CD4-positive, alpha-beta T cell treated with Interleukin-12 subunit alpha and Interleukin-12 subunit beta, for 1 hour (primary cell): ENCODE results near the gene JAML.
"Not testable (repeated sequence)": the region's sequence is repeated elsewhere in the genome, so short reads cannot be mapped to it uniquely, and the experiment has no call there.

ENCODE experiments used
- DNase-seq: peaks from one replicate; pipeline ENCODE4 v3.0.0-alpha.2; 2020

JAML gene

DNA sequence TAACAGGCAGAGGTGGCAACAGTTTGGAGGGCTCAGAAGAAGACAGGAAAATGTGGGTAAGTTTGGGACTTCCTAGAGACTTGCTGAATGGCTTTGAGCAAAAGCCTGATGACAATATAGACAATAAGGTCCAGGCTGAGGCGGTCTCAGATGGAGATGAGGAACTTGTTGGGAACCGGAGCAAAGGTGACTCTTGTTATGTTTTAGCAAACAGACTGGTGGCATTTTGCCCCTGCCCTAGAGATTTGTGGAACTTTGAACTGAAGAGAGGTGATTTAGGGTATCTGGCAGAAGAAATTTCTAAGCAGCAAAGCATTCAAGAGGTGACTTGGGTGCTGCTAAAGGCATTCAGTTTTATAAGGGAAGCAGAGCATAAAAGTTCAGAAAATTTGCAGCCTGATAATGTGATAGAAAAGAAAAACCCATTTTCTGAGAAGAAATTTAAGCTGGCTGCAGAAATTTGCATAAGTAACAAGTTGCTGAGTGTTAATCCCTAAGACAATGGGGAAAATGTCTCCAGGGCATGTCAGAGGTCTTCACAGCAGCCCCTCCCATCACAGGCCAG is 33.8 kb downstream of the JAML start:
- not testable (repeated sequence) for DNase-seq

DNA sequence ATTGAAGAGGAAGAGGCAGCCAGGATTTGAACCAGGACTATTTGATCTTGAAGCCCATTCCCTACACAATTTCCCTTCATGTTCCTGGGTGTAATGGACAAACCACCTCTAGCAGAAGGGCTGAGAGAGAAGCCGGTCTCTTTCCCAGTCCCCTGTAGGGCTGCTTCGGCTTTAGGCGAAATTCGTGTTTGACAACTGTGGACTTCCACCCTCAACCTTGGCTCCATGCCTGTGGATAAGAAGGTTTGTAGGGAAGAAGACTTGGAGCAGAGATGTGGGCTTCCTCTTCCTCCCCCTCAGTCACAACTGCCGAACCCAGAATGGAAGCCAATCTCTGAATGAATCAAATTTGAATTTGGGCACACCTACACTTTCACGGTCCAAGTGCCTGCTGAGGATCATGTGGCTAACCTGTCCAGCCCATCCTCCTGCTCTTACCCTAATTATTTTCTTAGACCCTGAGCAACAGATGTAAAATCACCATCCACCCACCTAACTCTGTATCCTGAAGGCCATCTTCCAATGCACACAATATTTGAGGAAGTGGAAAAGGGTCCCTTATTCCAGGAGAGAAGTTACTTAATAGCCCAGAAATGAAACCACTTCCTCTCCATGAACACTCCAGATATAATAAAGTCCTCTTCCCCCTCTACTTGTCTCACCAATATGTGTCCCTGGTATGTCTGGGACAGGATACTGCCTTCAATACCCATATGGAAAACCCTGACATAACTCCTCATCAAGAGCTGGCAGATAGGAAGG is 38.3 kb downstream of the JAML start:
- no peak for DNase-seq

DNA sequence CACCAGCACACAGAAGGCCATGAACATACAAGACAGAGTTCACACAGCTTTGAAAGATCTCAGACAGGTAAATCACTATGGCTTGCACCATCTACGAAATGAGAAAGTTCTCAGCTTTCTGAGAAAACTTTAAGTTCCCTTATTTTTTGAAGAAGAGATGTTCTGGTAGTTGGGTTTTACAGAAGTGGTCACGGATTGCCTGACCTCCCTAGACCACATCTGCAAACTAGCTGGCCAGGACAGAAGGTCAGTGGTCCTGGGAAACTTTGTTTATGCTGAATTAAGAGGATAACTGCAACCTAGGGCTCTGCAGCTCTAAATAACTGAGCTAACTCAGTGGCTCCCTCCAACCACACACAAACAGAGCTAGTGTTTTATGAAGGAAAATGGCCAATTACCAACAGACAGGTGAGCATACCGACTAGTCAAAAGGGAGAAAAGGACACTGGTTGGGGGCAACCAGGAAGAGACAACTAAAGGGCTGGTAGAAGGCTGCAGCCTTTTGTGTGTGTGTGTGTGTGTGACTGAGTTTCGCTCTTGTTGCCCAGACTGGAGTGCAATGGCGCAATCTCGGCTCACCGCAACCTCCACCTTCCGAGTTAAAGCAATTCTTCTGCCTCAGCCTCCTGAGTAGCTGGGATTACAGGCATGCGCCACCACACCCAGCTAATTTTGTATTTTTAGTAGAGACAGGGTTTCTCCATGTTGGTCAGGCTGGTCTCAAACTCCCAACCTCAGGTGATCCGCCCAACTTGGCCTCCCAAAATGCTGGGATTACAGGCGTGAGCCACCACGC is 39.8 kb downstream of the JAML start:
- no peak for DNase-seq

DNA sequence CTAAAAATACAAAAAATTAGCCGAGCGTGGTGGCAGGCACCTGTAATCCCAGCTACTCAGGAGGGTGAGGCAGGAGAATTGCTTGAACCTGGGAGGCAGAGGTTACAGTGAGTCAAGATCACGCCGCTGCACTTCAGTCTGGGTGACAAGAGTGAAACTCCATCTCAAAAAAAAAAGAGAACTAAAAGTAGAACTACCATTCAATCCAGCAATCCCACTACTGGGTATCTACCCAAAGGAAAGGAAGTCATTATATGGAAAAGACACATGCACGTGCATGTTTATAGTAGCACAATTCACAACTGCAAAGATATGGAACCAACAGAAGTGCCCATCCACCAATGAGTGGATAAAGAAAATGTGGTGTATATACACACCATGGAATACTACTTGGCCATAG is 41.1 kb downstream of the JAML start:
- not testable (repeated sequence) for DNase-seq

DNA sequence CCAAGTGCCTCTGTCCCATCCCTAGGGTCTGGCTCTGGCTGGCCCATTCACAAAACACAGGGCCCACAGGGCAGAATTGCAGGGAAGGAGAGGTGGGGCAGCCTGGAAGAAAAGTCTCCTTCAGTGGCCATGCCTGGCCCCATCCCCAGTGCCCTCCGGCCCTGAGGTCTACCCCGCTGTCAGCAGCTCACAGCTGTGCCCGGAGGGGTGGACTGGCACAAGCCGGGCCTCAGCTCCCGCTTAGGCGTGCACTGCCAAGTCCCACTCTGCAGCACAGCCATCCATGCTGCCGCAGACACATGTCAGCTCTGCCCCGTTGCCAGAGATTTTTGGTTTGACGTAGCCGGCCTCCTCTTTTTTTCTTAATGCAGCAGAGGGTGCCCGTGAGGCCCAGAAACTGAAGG is 44.5 kb downstream of the JAML start:
- no peak for DNase-seq

DNA sequence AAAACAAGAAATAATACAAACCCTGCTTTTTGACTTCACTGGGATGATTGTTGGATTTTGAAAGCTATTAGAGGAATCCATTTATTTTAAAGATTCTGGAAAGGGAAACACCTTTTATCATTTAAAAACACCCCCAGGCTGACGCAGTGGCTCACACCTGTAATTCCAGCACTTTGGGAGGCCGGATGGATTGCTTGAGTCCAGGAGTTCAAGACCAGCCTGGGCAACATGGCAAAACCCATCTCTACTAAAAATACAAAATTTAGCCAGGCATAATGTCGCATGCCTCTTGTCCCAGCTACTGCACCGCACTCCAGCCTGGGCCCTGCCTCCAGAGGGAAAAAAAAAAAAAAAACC is 48.1 kb downstream of the JAML start:
- no peak for DNase-seq

DNA sequence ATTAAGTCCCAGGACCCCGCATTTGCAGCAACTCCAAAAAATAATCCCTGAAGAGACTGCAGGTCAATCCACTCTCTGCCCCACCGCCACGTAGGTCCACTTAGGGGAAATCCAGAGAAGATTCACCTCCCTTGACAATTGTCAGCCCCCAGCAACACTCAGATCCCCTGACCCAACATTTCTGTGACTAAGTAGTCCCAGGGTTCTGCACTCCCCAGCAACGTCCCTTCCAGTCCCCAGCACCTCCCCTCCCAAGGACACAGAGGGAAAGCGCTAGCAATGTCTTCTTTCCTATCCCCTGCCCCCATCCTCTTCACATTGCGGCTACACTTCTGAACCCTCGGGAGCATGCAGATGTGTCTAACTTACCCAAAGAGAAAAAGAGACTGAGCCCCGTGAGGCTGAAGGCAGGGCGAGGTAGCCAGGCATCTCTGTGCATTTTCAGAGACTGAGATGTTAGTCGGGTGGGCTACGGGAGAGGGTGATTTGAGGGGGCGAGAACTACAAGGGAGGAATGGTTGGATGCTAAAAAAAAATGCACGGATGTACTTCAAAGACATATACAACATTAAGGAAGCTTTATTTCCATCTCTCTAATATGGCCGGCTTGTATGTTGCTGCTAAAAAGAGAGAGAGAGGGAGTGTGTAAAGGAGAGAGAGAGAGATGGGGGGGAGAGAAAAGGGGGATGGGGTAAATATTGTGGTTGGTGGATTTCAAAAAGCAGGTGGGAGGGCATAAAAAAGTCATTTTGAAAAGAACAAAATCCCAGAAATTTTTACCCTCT is 48.6 kb downstream of the JAML start, which contains the start of gene SCN2B:
Gene SCN2B (minus strand): TSS at position 647 of the 785 bp plus-strand sequence. CDS start 208 bp downstream, at position 439.
- no peak for DNase-seq

DNA sequence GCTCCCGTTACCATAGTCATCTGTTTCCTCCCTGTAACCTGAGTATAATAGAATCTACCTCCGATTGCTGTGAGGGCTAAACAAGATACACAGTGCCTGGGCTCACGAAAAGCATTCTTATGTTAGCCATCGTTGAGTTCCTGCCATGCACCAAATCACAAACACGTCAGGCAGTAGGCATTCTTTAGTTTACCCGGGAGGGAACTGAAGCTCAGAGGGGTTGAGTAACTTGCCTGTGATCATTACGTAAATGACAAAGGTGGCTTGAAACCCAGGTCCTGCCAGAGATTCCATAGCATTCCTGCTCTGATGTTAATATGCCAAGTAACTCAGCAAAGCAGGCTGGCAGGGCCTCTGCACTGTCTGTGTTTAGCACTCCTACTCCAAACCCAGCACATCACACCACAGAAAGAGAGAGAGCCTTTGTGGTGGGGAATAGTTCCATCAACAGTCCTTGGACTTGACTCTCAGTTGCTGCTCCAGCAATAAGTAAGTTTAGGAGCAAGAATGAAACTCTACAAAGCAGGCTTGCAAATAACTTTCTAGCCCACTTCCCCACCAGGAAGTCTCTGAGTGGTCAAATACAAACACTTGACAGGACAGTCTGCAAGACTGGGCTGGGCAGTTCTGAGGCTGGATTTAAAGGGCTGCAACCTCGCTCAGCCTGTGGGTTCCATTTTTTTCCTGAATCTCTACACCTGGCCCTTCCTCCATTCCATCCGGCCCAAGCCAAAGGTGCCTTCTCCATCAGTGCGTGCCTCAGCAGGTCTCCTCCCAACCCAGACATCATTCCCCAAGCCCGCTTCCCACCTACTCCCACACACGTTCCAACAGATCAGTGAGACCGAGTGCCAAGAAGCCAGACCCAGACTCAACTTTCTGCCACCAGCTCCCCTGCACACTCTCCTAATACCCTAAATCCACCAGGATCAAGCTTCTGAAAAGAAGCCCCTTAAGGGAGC is 49.5 kb downstream of the JAML start:
- no peak for DNase-seq

DNA sequence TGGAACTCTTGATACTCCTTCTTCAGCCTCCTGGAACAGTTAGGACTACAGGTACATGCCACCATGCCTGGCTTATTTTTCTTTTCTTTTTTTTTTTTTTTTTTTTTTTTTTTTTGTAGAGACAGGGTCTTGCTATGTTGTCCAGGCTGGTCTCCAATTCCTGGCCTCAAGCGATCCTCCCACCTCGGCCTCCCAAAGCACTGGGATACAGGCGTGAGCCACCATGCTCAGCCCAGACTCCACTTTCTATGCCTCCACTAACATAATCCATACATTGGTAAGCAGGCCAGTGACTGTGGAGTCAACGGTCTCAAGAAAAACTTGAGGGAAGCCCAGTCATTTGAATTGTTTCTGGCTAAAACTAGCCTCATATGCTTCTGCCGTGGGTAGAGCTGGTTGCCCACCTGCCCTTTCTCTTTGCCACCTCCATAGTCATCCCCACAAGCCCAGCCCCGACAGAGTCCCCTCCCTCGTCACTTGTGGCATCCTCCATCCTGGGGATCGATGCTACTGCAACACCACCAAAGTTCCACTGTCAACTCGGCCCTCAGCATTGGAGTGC is 50.7 kb downstream of the JAML start:
- DNase-seq: no peak

DNA sequence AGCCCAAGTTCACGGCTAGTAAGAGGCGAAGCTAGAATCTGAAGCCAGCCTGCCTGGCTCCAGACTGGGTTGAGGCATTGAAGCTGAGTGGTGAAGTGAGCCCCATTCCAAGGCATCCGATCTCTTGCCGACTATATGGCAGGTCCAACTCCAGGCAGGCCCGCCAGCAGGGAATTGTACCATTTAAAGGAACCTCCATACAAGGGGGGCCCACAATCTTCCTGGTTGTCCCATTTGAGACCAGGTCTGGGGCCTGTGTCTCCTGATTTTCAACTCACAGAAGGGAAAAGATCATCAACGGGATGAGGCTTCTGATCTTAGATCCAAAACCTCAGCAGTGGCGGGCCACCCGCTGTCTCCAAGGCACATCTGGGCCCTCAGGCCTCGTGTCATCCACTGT is 52.5 kb downstream of the JAML start:
- no peak for DNase-seq

DNA sequence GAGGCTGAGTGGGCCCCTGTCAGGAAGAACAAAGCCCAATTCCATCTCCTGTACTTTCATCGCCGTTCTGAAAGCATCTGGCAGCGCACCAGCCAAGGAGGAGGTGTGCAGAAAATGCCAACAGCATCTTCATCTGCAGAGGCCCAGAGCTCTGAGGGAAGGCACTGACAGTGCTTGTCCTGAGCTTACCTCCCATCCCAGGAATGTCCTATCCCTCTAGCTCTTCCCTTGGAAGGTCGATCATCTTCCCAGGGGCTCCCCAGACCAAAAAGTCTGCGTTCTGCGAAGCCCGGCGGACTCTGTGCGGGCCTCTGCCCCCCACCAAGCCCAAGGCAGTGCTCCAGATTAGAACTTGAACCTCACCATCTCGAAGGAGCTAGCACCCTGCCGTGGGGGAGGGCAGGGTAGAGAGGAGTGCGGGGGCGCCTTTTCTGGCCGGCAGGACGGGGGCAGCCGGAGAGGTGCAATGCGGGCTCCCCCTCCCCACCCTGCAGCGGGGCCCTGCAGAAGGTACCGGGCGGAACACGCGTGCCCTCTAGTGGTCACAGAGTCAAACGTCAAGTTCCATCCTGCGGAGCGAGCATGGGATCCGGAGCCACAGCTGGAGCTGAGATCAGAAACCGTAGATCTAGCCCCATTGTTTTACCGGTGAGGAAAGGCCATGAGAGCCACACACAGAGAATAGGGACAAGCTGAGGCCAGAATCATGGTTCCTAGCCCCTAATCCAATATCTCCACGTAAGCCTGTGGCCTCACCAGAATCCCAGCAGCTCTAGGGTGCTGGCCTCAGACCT is 53.3 kb downstream of the JAML start:
- peak; percentile 72 for DNase-seq

DNA sequence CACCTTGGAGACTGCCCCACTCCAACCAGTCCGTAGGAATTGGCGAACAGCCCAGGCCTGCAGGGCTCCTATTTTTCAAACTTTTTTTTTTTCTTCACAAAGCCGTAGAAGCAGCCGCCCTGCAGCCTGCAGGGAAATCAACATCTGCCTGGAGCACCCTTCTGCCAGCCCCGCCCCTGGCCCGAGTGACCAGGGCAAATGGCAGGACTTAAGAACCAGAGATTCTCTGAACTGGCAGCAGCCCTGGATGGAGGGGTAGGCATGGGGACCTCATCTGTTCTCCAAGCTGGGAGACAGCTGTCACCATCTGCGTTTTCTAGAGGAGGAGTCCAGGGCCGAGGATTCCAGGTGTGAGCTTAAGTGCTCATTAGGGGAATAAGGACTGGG is 53.9 kb downstream of the JAML start:
- no peak for DNase-seq

DNA sequence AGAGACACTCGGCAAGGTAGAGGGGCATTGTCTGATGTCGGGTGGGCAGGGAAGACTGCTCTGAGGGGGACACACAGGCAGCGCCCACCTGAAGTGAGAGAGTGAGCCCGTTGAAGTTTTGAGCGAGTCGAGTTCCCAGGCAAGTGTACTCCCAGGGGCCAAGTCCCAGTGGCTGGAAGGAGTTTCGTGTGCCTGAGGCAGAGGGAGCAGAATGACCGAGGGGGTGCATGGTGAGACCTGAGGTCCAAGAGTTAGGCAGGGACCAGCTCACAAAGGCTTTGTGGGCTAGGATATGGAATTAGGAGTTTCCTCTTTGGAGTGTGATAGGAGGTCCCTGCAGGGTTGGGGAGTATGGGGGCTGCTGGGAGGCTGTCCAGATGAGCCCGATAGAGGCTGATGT is 54.6 kb downstream of the JAML start:
- no peak for DNase-seq

DNA sequence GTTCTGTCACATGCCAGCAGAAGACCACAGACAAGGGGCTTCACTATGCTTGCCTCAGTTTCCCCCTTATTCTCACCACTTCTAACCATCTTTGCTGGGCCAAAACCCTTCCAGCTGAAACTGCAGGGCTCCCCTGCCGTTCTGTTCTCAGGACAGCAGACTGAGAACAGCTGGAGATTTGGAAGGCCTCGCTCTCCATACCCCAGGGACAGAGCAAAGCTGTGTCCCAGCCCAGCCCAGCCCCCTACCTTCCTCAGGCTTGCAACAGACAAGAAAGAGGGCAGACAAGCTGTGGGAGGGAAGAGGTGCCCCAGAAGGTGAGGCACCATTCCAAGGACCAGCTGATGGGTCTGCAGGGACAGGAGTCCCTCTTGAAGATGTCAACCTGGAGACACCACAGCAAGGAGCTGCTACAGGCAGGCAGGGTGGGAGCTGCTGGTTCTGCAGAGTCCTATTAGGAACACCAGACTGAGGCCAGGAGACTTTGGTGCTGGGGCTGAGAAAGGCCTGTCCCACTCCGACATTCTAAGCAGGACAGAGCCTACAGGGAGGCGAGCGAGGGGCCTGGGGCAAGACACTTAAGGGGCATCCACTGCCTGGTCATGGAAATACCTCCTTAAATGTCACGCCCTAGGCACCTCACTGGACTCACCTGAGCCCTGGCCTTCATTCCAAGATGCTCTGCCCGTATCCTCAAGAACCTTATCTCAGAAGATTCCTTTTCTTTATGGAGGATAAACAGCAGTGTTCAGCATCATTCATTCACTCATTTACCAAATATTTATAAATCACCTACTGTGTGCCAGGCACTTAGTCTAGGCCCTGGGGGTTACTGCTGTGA is 55.3 kb downstream of the JAML start:
- DNase-seq: no peak

DNA sequence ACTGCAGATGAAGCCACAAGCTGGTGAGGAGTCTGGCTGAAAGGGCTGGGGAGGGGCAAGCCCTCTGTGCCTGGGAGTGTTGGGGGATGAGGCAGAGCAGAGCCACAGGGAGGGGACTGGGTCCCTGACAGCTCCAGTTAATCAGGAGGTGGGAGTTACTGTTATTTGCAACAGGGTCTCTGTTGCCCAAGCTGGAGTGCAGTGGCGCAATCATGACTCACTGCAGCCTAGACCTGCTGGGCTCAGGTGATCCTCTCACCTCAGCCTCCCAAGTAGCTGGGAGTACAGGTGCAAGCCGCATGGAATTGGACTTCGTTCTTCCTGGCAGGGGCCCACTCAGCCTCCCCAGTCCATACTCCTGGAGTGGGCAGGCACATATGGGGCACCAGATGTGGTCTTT is 56.1 kb downstream of the JAML start:
- no peak for DNase-seq

DNA sequence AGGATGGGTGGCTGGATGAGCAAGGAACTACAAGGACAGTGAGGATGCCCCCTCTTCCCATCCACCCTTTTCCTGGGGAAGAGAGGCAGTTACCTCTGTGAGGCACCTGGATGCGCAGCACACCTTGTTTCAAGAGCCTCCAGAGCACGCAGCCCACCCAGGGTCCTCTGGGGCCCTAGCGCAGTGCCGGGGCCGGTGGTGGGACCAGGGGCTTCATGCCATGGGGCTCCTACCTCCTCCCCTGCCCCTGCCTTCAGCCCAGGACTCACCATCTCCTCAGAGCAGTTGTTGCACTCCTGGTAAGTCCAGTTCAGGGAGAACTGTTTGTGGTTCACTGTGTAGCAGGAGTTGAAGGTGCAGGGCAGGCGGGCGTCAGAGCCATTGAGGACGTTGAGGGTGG is 56.5 kb downstream of the JAML start:
- no peak for DNase-seq

DNA sequence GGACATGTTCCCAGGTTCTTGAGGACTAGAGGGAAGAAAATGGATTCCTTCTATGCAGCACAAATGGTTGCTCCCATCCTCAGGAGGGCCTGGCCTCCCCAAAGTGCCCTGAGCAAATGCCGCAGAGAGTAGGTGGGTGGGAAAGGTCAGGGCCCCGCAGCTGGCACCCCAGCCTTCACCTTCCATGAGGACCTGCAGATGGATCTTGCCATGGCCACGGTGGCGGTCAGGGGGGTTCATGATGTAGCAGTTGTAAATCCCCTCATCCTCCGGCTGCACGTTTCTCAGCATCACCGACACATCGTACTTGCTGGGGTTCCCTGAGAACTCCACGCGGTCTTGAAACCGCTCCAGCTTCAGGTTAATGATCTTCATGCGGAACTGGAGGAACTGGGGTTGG is 56.9 kb downstream of the JAML start:
- no peak for DNase-seq

DNA sequence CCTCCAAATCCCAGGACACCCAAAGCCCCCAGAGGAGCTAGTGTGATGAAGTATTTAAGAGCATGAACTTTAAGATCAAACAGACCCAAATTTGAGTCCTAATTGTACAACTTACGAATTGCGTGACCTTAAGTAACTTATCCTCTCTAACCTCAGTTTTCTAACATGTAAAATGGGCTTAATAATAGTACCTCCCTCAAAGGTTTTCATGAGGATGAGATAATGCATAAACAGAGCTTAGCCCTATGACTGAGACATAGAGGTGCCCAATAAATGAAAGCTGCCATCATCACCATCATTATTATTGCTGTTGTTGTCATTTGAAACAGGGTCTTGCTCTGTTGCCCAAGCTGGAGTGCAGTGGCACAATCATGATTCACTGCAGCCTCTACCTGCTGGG is 57.6 kb downstream of the JAML start:
- DNase-seq: no peak

DNA sequence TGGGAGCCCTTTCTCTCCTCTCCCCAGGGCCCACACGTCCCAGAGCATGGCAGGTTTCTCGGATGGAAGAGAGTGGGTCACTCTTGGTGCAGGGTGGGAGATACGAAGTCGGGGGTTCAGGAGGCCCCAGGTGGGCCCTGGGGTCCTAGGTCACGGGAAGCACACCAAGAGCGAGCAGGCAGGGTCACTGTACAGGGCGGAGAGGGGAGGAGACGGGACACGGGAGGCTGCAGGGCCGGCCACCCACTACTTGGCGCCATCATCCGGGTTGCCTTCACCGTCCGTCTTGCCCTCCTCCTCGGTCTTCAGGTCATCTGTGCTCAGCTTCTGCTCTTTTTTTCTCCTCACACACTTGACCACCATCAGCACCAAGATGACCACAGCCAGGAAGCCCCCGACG is 58.2 kb downstream of the JAML start:
- no peak for DNase-seq

DNA sequence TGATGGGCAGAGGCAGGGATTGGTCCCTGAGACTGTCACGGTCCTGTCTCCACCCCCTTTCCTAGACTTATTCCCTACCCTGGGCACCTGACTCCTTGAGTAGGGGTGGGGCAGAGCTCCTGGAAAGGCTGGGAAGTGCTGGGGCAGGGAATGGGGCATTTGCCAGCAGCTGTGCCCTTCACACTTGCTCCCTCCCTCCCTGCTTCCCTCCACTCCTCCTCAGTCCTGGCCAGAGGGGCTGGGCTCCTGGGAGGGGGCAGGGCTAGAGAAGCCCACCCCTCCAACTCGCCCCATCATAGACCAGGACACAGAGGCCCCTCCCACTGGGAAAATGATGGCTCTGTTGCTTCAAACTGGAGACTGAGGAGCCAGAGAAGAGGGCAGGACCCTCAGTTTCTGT is 59.9 kb downstream of the JAML start:
- no peak for DNase-seq
